NCI-H748 treated with DMSO at 0.1 percent for 48 hours (cell line): Measurements from ENCODE around the gene CDH1.
"Not testable (repeated sequence)": the region's sequence is repeated elsewhere in the genome, so short reads cannot be mapped to it uniquely, and the experiment has no call there.

Experiments used
- DNase-seq: peaks from one replicate; lab custom pipeline; 2025; lab: John Stamatoyannopoulos, UW

Gene CDH1

GRCh38 chr16:68762996-68763756, 26.1 kb downstream of the CDH1 start:
- DNase-seq, result no peak

GRCh38 chr16:68764862-68765261, 27.8 kb downstream of the CDH1 start:
- no peak for DNase-seq

- DNase-seq, result no peak
Measured at GRCh38 chr16:68767581-68767980, 30.5 kb downstream of the CDH1 start.

- no peak for DNase-seq
Measured at GRCh38 chr16:68768175-68768574, 31.1 kb downstream of the CDH1 start.

GRCh38 chr16:68768771-68769170, 31.7 kb downstream of the CDH1 start:
- DNase-seq, result no peak

- no peak for DNase-seq
Measured at GRCh38 chr16:68770671-68771070, 33.6 kb downstream of the CDH1 start.

GRCh38 chr16:68772030-68772681, 35.1 kb downstream of the CDH1 start:
- no peak for DNase-seq

- DNase-seq, result no peak
Measured at GRCh38 chr16:68772871-68773270, 35.8 kb downstream of the CDH1 start.

- no peak for DNase-seq
Measured at GRCh38 chr16:68774982-68775634, 38.0 kb downstream of the CDH1 start.

- no peak for DNase-seq
Measured at GRCh38 chr16:68776821-68777485, 39.9 kb downstream of the CDH1 start.

GRCh38 chr16:68778551-68779231, 41.6 kb downstream of the CDH1 start:
- DNase-seq, result peak; percentile 23

GRCh38 chr16:68779891-68780290, 42.8 kb downstream of the CDH1 start:
- DNase-seq, result no peak

- no peak for DNase-seq
Measured at GRCh38 chr16:68781784-68782183, 44.7 kb downstream of the CDH1 start.

- DNase-seq, result no peak
Measured at GRCh38 chr16:68782198-68783174, 45.4 kb downstream of the CDH1 start.

GRCh38 chr16:68784226-68784625, 47.1 kb downstream of the CDH1 start:
- no peak for DNase-seq

- no peak for DNase-seq
Measured at GRCh38 chr16:68784721-68785120, 47.6 kb downstream of the CDH1 start.

GRCh38 chr16:68785715-68786114, 48.6 kb downstream of the CDH1 start:
- DNase-seq, result no peak

GRCh38 chr16:68786685-68787418, 49.8 kb downstream of the CDH1 start:
- peak; percentile 20 for DNase-seq

- DNase-seq, result not testable (repeated sequence)
Measured at GRCh38 chr16:68787419-68787807, 50.3 kb downstream of the CDH1 start.

- no peak for DNase-seq
Measured at GRCh38 chr16:68790130-68790761, 53.2 kb downstream of the CDH1 start.
